Measurements from ENCODE around the gene ABCC6.
"Not testable (repeated sequence)": the region's sequence is repeated elsewhere in the genome, so short reads cannot be mapped to it uniquely, and the experiment has no call there.

DNA sequence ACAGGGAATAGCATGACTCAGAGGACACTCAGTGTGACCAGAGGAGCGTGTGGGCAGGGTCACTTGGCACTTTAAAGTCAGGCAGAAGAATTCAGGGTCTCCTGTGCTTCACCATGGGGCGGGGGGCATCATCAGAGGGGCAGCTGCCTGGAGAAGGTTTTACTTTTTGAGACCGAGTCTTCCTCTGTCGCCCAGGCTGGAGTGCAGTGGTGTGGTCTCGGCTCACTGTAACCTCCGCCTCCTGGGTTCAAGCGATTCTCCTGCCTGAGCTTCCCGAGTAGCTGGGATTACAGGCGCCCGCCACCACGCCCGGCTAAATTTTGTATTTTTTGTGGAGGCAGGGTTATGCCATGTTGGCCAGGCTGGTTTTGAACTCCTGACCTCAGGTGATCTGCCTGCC, 32.3 kb downstream of the ABCC6 start:
- not testable (repeated sequence) for TF ChIP-seq EZH2 (conservative IDR thresholded peaks at IDR 0.05; ENCODE audit: low read depth, low read length); GABPA (IDR thresholded peaks at IDR 0.05; ENCODE audit: low read depth, low read length); GABPA (CRISPR knock-in tag; IDR thresholded peaks at IDR 0.05; ENCODE audit: low read depth); ZKSCAN1 (IDR thresholded peaks at IDR 0.05; ENCODE audit: low read length); STAG1 (CRISPR knock-in tag; IDR thresholded peaks at IDR 0.05); IRF1 (CRISPR knock-in tag; IDR thresholded peaks at IDR 0.05; ENCODE audit: low read depth); SP1 (IDR thresholded peaks at IDR 0.05); SP1 (CRISPR knock-in tag; IDR thresholded peaks at IDR 0.05); FOXA3 (CRISPR knock-in tag; IDR thresholded peaks at IDR 0.05); SOX6 (IDR thresholded peaks at IDR 0.05); SOX6 (CRISPR knock-in tag; IDR thresholded peaks at IDR 0.05)
- TF ChIP-seq, protein P1, sequence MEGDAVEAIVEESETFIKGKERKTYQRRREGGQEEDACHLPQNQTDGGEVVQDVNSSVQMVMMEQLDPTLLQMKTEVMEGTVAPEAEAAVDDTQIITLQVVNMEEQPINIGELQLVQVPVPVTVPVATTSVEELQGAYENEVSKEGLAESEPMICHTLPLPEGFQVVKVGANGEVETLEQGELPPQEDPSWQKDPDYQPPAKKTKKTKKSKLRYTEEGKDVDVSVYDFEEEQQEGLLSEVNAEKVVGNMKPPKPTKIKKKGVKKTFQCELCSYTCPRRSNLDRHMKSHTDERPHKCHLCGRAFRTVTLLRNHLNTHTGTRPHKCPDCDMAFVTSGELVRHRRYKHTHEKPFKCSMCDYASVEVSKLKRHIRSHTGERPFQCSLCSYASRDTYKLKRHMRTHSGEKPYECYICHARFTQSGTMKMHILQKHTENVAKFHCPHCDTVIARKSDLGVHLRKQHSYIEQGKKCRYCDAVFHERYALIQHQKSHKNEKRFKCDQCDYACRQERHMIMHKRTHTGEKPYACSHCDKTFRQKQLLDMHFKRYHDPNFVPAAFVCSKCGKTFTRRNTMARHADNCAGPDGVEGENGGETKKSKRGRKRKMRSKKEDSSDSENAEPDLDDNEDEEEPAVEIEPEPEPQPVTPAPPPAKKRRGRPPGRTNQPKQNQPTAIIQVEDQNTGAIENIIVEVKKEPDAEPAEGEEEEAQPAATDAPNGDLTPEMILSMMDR (CRISPR knock-in tag; IDR thresholded peaks at IDR 0.05), result not testable (repeated sequence)

Measured in HepG2 (cell line).